Ureter (tissue), 1 donor: Measurements from ENCODE around the gene CA6. TPM values are rescaled to one million over a fixed set of nuclear protein-coding genes. Genes with fewer than 3 reads are reported as not detected.
A peak's percentile ranks its signal among the peaks of the same experiment; 100 is the strongest.
"Not testable (repeated sequence)": the region's sequence is repeated elsewhere in the genome, so short reads cannot be mapped to it uniquely, and the experiment has no call there.

ENCODE experiments used
- DNase-seq: peaks from one replicate; pipeline ENCODE4 v3.0.0-alpha.2; 2020; ENCODE audit warnings: low spot score
- total RNA-seq: library from RNA; stranded (reverse); gene quantifications from one replicate; pipeline ENCODE4 v1.2.4, GENCODE V29; 2023
- donor health status: DM: yes; HTN: yes; CAD: no.

Gene CA6
- total RNA-seq, 1 donor from 2014 or later = not detected

DNA sequence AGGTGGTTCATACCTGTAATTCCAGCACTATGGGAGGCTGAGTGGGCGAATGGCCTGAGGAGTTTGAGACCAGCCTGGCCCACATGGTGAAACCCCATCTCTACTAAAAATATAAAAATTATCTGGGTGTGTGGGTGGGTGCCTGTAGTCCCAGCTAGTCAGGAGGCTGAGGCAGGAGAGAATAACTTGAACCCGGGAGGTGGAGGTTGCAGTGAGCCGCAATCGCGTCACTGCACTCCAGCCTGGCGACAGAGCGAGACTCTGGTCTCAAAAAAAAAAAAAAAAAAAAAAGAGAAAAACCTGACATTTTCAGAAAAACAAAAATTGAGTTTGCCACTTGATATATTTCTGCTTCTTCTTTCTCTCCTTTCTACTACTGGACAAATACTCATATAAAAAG is 24.3 kb downstream of the CA6 start:
- DNase-seq = no peak

DNA sequence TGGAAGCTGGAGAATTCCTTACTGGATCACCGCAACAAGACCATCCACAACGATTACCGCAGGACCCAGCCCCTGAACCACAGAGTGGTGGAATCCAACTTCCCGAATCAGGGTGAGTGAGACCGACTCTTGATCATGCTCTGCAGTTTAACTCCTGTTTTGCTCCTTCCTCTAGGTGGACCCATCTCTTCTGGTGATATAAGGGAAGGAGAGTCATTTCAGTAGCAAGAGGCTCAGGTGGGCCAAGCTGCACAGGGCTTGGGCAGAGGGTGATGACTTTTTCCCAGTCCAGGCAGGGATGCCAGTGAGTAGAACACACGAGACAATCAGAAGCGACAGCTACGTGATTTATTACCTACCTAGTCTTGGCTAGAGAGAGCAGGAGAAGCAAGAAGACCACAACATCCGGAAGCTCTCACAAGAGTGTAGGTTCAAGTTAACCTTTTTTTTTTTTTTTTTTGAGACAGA is 25.2 kb downstream of the CA6 start:
- no peak for DNase-seq

DNA sequence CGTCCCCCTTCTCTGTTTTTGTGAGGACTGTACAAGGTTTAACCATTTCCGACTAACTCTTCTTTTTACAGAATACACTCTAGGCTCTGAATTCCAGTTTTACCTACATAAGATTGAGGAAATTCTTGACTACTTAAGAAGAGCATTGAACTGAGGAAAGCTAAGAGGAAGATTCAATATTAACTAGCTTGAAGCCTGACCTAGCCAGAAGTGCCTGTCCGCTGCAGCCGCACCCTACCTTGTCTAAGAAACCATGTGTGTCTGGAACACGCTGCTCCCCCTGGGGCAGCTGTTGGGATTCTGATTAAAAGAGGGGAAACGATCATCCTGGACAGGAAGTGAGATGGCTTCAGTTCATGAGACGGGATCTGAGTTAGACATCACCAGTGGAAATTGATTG is 28.9 kb downstream of the CA6 start:
- no peak for DNase-seq

DNA sequence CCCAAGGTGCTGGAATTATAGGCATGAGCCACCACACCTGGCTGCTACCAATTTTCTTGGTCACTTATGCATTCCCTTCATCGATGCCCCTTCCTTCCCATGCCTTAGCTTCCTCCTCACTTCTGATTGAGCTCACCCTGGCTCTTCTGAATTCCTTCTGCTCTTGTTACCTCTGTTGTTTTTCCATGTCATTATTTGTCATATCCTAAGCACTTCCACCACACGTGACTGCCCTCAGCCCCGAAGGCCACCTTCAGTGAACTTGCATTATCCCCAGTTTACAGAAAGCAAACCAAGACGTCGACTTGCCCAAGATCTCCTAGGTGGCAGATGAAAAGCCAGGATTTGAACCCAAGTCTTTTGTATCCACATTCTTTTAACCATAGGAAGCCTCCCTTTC is 30.7 kb downstream of the CA6 start:
- no peak for DNase-seq

DNA sequence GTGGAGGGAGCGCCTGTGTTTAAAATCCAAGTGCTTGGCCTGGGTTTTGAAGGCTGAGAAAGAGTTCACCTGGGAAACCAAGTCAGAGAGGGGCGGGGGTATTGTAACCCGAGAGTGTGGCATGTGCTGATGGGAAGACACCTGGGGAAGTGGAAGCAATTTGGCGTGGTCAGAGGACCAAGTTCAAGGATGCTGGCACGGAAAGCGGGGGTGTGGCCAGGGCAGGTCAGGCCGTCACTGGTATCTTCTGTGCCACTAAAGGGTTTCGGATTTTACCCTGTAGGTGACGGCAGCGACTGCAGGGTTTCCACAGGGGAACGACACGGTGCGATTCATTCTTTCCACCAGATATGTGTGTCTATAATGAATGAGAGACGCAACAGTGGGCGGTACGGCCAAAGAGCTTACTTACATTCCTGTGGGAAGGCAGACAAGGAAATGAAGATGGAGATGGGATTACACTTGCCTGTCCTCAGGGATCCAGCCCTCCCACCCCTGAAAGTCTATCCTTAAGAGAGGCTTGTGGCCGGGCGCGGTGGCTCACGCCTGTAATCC is 31.3 kb downstream of the CA6 start:
- no peak for DNase-seq

DNA sequence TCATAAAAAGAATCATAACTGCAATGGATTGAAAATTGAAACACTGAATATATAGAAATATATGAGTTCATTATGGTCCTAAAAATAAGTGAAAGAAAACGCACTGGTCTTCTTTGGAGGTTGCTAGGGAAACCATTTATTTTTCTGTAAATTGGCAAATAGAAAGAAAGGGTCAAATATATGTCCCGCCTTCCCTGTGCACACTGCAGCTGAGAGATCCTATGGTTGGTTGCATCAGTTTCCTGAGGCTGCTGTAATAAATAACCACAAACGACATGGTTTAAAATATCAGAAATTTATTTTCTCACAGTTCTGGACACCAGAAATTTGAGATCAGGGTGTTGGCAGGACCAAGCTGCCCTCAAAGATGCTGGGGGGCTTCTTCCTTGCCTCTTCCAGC is 35.0 kb downstream of the CA6 start:
- DNase-seq = no peak

DNA sequence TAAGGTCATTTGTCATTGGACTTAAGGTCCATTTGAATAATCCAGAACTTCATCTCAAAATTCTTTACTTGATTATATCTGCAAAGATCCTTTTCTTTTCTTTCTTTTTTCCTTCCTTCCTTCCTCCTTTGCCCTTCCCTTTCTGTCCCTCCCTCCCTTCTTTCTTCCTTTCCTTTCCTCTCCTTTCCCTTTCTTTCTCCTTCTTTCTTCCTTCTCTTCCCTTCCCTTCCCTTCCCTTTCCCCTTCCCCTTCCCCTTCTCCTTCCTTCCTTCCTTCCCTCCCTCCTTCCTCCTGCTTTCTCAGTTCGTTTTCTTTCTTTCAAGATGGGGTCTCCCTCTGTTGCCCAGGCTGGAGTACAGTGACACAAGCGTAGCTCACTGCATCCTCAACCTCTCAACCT is 35.5 kb downstream of the CA6 start:
- DNase-seq = no peak

DNA sequence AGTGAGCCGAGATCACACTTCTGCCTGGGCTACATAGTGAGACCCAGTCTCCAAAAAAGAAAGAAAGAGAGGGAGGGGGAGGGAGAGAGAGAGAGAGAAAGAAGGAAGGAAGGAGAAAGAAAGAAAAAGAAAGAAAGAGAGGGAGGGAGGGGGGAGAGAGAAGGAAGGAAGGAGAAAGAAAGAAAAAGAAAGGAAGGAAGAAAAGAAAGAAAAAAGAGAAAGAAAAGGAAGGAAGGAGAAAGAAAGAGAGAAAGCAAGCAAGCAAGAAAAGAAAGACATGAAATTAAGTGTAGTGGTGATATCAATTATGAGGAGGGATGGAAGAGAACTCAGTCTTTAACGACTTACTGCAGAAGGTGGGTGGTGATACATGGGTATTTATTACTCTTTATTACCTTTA is 38.5 kb downstream of the CA6 start:
- DNase-seq = no peak

DNA sequence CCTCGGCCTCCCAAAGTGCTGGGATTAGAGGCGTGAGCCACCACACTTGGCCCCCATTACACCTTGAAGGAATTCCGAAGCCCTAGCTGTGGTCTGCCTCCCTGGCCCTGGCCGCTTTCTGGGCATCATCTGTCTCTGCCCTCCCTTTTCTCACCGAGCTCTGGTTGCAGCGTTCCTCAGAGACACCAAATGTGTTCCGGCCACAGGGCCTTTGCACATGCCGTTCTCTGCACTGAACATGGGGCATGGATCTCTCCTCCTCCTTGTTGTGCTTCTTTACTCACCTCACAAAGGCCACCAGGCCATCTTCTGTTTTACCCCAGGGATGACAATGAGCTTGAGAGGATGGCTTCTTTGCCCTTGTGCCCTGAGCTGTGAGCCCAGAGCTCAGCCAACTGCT is 39.3 kb downstream of the CA6 start:
- DNase-seq = no peak

DNA sequence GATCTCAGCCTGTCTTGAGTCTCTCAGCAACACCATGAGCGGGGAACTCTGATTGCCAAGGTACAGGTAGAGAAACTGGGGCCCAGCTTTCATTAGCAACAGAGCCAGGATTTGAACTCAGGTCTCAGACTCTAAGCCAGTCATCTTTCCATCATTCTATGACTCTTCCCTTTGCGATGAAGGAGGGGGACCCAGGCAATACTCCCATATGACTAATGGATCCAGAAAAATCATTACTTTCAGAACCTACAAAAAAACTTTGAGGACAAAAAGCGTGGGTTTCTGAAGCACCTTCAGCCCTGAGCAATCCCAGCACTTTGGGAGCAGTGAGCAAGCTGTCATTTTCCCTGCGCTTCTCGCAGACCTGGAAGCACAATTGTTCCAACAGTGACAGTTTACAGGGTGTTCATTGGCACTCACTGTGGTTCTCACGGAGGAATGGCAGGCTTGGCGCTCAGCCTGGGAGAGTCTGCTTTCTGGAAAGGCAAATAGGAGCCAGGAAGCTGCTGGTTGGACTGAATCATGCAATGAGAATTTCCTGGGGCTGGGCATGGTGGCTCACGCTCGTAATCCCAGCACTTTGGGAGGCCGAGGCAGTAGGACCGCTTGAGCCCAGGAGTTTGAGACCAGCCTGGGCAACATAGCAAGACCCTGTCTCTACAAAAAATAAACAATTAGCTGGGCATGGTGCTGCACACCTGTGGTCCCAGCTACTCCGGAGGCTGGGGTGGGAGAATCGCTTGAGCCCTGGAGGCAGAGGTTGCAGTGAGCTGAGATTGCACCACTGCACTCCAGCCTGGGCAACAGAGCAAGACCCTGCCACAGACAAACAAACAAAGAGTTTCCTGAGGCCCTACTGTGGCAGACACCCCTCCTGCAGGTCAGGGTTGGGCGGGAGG is 40.5 kb downstream of the CA6 start:
- peak; percentile 82 for DNase-seq

DNA sequence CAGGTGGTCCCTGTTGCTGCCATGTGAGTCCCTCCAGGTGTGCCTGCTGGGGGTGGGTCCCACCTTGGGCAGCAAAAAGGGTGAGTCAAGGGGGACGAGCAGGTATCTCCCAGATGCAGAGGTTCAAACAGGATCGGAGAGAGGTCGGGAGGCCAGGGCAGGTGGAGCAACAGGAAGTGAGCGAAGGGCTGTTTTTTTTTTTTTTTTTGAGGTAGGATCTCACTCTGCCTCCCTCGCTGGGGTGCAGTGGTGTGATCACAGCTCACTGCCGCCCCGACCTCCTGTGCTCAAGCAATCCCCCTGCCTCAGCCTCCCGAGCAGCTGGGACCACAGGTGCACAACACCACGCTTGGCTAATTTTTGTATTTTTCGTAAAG is 41.1 kb downstream of the CA6 start:
- DNase-seq = no peak

DNA sequence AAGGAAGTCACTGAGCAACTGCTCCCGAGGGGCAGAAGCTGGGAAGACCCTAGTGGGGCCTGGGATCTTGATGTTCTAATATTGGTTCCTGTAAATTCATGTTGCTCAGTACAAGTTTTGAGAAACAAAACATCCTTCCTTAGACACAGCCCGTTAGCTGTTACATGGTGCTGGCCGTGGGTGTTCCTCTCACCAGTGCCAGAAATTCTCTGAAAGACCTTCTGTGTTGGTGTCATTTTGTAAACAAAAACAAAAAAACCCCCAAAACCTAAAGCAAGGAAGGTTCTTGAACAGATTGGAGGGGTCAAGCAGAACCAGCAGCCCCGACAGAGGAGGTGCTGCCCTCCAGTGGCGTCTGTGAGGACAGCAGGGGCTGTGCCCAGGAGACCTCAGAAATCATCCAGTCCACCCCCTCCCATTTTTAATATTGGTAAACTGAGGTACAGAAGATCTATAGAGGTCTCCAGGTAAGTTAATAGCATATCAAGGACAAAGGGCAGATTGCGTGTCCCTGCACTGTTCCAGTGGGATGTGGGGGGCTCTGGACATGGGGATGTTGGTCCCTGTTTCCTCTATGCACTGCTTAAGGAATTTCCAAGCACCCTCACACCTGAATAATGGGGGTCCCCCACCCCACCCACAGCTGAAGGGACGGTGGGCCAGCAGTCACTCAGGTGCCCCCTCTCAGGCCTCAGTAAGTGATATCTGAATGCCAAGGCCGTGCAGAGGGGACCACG is 42.4 kb downstream of the CA6 start:
- DNase-seq = no peak

DNA sequence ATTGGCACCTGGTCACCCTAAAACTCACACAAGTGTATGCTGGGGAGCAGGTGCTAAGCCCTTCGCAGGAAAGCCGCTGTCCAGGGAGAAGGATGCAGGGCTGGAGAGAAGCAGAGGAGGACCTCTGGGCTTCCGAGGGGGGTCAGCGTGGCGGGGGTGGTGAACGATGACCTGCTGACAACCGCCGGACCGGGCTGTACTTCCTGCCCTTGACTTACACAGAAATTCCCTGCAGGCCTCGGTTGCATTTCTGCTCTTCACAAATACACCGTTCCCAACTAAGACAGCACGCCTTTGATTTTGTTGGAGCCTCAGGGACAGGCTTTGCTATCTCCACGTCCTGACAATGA is 42.9 kb downstream of the CA6 start:
- DNase-seq = no peak

DNA sequence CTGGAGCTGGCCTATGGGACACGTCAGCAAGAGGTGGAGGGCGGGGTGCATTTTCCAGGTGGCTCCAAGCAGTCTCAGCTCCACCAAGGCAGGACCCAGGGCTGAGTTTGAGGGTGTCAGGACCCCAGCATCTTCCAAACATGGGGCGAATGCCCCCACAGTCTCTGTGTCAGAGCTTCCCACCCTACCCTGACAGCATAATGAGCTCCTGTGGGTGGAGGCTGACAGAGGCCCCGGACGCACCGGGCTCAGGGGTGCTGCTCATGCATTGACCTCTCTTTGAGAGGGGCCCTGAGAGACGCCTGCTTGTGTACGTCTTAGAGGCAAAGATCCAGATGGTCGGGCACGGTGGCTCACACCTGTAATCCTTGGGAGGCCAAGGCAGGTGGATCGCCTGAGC is 43.4 kb downstream of the CA6 start:
- DNase-seq = no peak

DNA sequence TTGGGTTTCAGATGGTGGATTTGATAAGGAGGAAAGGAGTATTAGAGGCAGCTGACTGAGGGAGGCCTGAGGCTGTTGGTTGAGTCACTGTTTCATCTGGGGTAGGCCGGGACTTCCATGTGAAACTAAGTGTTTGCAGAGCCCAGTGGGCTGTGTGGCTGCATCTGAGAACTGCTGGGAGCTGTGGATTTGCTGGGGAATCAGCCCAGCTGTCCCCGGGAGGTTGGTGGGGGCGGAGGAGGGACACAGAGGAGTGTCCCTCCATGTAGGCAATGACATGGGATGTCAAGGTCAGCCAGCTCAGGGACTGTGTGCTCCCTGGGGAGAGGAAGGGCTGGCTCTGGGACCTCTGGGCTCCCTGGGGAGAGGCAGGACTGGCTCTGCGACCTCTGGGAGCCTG is 44.2 kb downstream of the CA6 start:
- DNase-seq = no peak

DNA sequence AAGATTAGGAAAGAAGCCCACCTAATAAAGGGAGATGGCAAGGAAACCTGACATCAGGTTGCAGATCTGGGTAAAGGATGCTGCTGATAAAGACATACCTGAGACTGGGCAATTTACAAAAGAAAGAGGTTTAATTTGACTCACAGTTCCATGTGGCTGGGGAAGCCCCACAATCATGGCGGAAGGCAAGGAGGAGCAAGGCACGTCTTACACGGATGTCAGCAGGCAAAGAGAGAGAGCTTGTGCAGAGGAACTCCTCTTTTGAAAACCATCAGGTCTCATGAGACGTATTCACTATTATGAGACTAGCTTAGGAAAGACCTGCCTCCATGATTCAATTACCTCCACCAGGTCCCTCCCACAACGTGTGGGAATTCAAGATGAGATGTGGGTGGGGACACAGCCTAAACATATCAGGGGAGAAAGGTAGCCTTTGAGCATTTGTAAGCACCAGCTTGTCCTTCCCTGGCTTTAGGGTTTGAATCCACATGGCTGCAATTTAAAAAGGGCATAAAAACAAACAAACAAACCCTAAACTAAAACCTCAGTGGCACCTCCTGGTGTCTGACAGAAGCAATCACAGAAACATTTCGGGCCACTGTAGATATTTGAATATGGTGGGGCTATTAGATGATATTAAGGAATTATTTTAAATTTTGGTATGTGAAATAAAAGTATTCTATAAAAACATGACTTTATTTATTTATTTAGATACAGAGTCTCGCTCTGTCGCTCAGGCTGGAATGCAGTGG is 47.4 kb downstream of the CA6 start:
- DNase-seq = no peak

DNA sequence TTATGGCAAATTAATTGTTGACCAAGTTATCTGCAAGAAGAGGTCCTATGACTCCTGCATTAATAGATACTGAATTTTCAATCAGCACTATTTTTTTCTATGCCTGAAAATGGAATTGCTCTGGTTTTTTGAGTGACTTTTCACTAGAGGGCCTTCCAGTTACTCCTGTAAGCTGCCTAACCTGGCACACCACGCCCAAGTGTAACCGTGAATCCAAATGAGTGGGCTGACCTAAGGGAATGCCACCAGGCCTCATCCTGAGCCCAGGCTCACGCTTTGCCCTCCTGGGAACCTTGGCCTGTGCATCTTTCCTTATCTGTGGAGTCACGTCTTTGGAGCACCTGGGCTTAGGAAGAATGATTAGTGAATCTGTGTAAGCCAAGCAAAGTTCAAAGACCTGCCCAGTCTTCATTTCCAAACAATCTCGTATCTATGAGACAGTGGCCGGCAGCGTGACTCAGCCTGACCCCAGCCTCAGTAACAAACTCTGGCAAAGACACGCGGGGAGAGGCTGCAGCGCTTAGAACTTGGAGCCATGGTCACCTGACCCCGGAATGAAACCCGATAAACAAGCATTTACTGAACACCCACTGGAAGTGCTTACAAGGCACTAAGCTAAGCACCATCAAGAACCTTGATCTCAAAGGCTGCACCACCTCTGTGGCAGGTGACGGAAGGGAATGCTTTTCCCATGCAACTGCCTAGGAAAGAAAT is 48.5 kb downstream of the CA6 start:
- DNase-seq = not testable (repeated sequence)

DNA sequence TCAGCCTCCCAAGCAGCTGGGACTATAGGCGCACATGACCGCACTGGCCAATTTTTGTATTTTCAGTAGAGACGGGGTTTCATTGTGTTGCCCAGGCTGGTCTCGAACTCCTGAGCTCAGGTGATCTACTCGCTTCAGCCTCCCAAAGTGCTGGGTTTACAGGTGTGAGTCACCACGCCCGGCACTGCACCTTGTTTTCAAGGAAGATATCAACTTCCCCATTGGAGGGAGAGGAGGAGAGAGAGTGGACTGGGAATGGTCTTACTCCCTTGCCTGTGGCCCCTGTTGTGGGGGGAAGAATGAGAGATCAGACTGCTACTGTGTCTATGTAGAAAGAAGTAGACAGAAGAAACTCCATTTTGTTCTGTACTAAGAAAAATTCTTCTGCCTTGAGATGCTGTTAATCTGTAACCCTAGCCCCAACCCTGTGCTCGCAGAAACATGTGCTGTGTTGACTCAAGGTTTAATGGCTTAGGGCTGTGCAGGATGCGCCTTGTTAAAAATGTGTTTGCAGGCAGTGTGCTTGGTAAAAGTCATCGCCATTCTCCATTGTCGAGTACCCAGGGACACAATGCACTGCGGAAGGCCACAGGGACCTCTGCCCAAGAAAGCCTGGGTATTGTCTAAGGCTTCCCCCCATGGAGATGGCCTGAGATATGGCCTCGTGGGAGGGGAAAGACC is 56.0 kb downstream of the CA6 start:
- not testable (repeated sequence) for DNase-seq

DNA sequence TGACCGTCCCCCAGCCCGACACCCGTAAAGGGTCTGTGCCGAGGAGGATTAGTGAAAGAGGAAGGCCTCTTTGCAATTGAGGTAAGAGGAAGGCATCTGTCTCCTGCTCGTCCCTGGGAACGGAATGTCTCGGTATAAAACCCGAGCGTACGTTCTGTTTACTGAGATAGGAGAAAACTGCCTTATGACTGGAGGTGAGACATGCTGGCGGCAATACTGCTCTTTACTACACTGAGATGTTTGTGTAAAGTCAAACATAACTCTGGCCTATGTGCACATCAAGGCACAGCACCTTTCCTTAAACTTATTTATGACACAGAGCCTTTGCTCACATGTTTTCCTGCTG is 56.5 kb downstream of the CA6 start:
- DNase-seq = not testable (repeated sequence)

DNA sequence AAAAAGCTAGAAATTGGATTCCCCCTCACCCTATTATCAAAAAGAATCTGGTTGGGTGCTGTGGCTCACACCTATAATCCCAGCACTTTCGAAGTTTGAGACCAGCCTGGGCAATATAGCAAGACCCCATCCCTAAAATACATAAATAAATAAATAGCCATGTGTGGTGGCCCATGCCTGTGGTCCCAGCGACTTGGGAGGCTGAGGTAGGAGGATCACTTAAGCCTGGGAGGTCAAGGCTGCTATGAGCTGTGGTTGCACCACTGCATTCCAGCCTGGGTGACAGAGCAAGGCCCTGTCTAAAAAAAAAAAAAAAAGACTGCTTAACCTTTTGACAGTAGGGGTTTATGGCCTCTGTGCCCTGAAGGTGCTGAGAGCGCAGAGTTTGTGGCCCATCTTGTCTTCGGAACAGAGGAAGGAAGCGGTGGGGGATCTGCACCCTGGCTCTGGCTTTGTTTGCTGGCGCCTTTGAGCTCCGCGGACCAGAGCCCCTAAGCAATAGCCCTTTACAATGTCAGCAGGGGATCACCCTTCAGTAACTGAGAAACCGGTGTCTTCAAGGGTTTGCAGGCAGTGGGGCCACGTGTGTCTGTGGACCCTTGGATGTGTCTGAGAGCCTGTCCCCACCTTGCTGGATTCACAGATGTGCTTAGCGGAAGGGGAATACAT is 58.5 kb downstream of the CA6 start:
- no peak for DNase-seq
